H1 (cell line): ENCODE results near the gene SLC4A9. TPM values are rescaled to one million over a fixed set of nuclear protein-coding genes. Genes with fewer than 3 reads are reported as not detected.

ENCODE experiments used
- ASH2L ChIP-seq: fragments of 200-600, 300-600 bp; sonication (generic); IDR thresholded peaks from one replicate; pipeline ENCODE4 v1.7.1; 2017; ENCODE audit warnings: low read length
- CHD7 ChIP-seq: fragments of 300-600 bp; sonication (generic); IDR thresholded peaks from 2 replicates; pipeline ENCODE4 v1.7.1; 2012; ENCODE audit warnings: low read length, moderate library complexity, mild to moderate bottlenecking, inconsistent platforms; ENCODE audit not compliant: insufficient replicate concordance
- POU5F1 ChIP-seq: IDR thresholded peaks from 2 replicates; pipeline ENCODE4 v1.6.1; 2011; ENCODE audit warnings: low read depth, mild to moderate bottlenecking, low read length, moderate library complexity
- USF2 ChIP-seq: IDR thresholded peaks from 2 replicates; pipeline ENCODE4 v1.6.1; 2011; ENCODE audit warnings: low read length, improper control_type of control experiment
- polyA plus RNA-seq, 7 experiments: library from polyadenylated mRNA; depleted of rRNA in 3 of 7; stranded (reverse) in 5 of 7; unstranded in 2 of 7; fragments of >200 nt in 5 of 7; fragments of 200-250 nt in 2 of 7; gene quantifications; 1 replicate in 5 of 7; 2 replicates in 1 of 7; 4 replicates in 1 of 7; pipeline versions ENCODE4 v1.2.1 to v1.2.3, GENCODE V29; 2011 to 2013; ENCODE audit warnings: missing spikeins in 2 of 7, mixed read lengths in 2 of 7
- total RNA-seq: library from RNA; stranded (reverse); fragmentation: NEBNext Ultra II Directional; extraction: Animal tissue kit (Norgen Biotek cat#: 25700); gene quantifications from 2 replicates; pipeline ENCODE4 v1.2.1, GENCODE V29; 2021

The SLC4A9 gene
- total and polyA plus RNA-seq, 2 of the 8 experiments (the other 6 are each of a cell fraction or from before 2014, with no cell fraction given) = 0.15 to 0.28 TPM

GRCh38 chr5:140381351-140381750, 21.4 kb downstream of the SLC4A9 start (continued):
- TF ChIP-seq CHD7 (no peak), USF2 (no peak), ASH2L (no peak), POU5F1 (no peak)
